GM12878 (cell line): ENCODE measurements around the gene MYBL2. TPM values are rescaled to one million over a fixed set of nuclear protein-coding genes. Genes with fewer than 3 reads are reported as not detected.

Experiments
- ATAC-seq: fragments of 200-7000 bp; cut with Tn5 transposase; 3 replicates; pipeline ENCODE4 v1.9.1; 2020; ENCODE audit warnings: mild to moderate bottlenecking, moderate library complexity
- BruUV-seq: library from RNA; stranded (reverse); fragments of 400-500 nt; replicated peaks from 2 replicates; lab custom pipeline; 2021; lab: Mats Ljungman, UMichigan
- CTCF ChIA-PET: fragments of 300-600 bp; sonication (Branson Sonifier 250); formaldehyde crosslinking; extraction: SDS; loops from one replicate; lab custom pipeline; 2021; ENCODE audit warnings: inconsistent platforms; lab: Yijun Ruan, JAX
- POLR2A ChIA-PET: fragments of 350-600 bp; formaldehyde crosslinking; extraction: SDS; loops from one replicate; lab custom pipeline; 2021; ENCODE audit warnings: inconsistent platforms; lab: Charles Lee
- RAD21 ChIA-PET: fragments of 300-600 bp; sonication (Branson Sonifier 250); formaldehyde crosslinking; loops from one replicate; lab custom pipeline; 2023; ENCODE audit warnings: antibody characterized with exemption; ENCODE audit not compliant: unreplicated experiment; lab: Charles Lee
- SMC1A ChIA-PET: fragments of 300-600 bp; sonication (Branson Sonifier 250); formaldehyde crosslinking; loops from one replicate; lab custom pipeline; 2023; ENCODE audit not compliant: unreplicated experiment, uncharacterized antibody; lab: Charles Lee
- DNase-seq: peaks from one replicate; pipeline ENCODE4 v3.0.0-alpha.2; 2011; ENCODE audit warnings: low read depth, low spot score
- FAIRE-seq: peaks from 3 replicates; lab custom pipeline; 2011; peaks lifted over from hg19 to GRCh38; lab: Jason Lieb, UNC
- H2AFZ ChIP-seq: 2 replicates; pipeline ENCODE4 v1.6.0; 2011; ENCODE audit warnings: low read depth, low read length, control low read depth; ENCODE audit not compliant: control insufficient read depth
- H3K27ac ChIP-seq: 2 replicates; pipeline ENCODE4 v1.5.1; 2011; ENCODE audit warnings: control low read depth; ENCODE audit not compliant: control insufficient read depth, insufficient read depth
- H3K27me3 ChIP-seq, 2 experiments: replicated peaks in 1 of 2; 2 replicates each; pipeline versions ENCODE4 v1.6.0 to v1.6.1; 2011; ENCODE audit warnings: low read length in 1 of 2; ENCODE audit not compliant: control insufficient read depth in 2 of 2, insufficient read depth in 2 of 2
- H3K36me3 ChIP-seq, 2 experiments: 2 replicates each; pipeline ENCODE4 v1.5.1; 2011; ENCODE audit warnings: low read length in 1 of 2; ENCODE audit not compliant: control insufficient read depth in 2 of 2, insufficient read depth in 2 of 2
- H3K4me1 ChIP-seq: 2 replicates; pipeline ENCODE4 v1.6.1; 2011; ENCODE audit warnings: mild to moderate bottlenecking, low read length, moderate library complexity, mixed read lengths; ENCODE audit not compliant: control insufficient read depth, insufficient read depth
- H3K4me2 ChIP-seq: 2 replicates; pipeline ENCODE4 v1.6.0; 2011; ENCODE audit warnings: control low read depth; ENCODE audit not compliant: control insufficient read depth, insufficient read depth
- H3K4me3 ChIP-seq: fragments of 200-600 bp; sonication (generic); 2 replicates; pipeline ENCODE4 v1.5.1; 2016
- H3K79me2 ChIP-seq: 2 replicates; pipeline ENCODE4 v1.6.0; 2011; ENCODE audit warnings: low read length; ENCODE audit not compliant: control insufficient read depth, insufficient read depth
- H3K9ac ChIP-seq: 2 replicates; pipeline ENCODE4 v1.8.0; 2011; ENCODE audit warnings: low read length, control low read depth, mixed read lengths; ENCODE audit not compliant: control insufficient read depth, insufficient read depth
- H3K9me3 ChIP-seq: replicated peaks from 3 replicates; pipeline ENCODE4 v1.5.1; 2011; ENCODE audit warnings: mild to moderate bottlenecking, low read length; ENCODE audit not compliant: control insufficient read depth, insufficient read depth
- H4K20me1 ChIP-seq: 2 replicates; pipeline ENCODE4 v1.6.0; 2011; ENCODE audit not compliant: control insufficient read depth, insufficient read depth
- BACH1 ChIP-seq: fragments of 450-650 bp; IDR thresholded peaks from 2 replicates; pipeline ENCODE4 v1.6.1; 2017; ENCODE audit warnings: mild to moderate bottlenecking, borderline replicate concordance
- CBX3 ChIP-seq: fragments of 200-600 bp; sonication (generic); IDR thresholded peaks from 2 replicates; pipeline ENCODE4 v1.6.1; 2016; ENCODE audit warnings: low read depth, borderline replicate concordance
- JUNB ChIP-seq: IDR thresholded peaks from 2 replicates; pipeline ENCODE4 v1.6.1; 2016; ENCODE audit warnings: antibody characterized with exemption, mild to moderate bottlenecking
- KDM1A ChIP-seq: fragments of 200-600 bp; sonication (generic); IDR thresholded peaks from 2 replicates; pipeline ENCODE4 v1.6.1; 2016; ENCODE audit warnings: borderline replicate concordance
- MTA3 ChIP-seq: IDR thresholded peaks from 2 replicates; pipeline ENCODE4 v1.6.1; 2012; ENCODE audit warnings: low read length, inconsistent platforms, borderline replicate concordance
- TAF1 ChIP-seq: IDR thresholded peaks from 2 replicates; pipeline ENCODE4 v1.6.1; 2011; ENCODE audit warnings: mild to moderate bottlenecking, low read depth, low read length, borderline replicate concordance
- WRNIP1 ChIP-seq: IDR thresholded peaks from 2 replicates; pipeline ENCODE4 v1.6.1; 2011; ENCODE audit warnings: low read depth, low read length, improper control_type of control experiment, borderline replicate concordance
- WGBS: methylation state at CpG from one replicate; pipeline ENCODE4 v1.1.6; 2016; ENCODE audit warnings: low lambda C conversion rate; ENCODE audit not compliant: insufficient replicate concordance, insufficient coverage; ENCODE audit errors: missing lambda C conversion rate; 5-methylcytosine and 5-hydroxymethylcytosine counted together
- in situ Hi-C: fragments of 300-500 bp; cut with MboI; formaldehyde crosslinking; loops from 9 replicates; pipeline ENCODE4 v1.14.3; 2018; ENCODE audit warnings: mixed read lengths
- intact Hi-C: fragments of 100-400 bp; cut with micrococcal nuclease; formaldehyde crosslinking; loops from one replicate; pipeline ENCODE4 v1.14.2; 2022; ENCODE audit not compliant: unreplicated experiment
- polyA plus RNA-seq, 11 experiments: library from polyadenylated mRNA; depleted of rRNA in 4 of 11; unstranded in 6 of 11; stranded (reverse) in 5 of 11; fragments of >200 nt; fragmentation: Nextera tagmentation in 4 of 11; fragmentation: Illumina TruSeq in 1 of 11; extraction: Ambion mirVana in 4 of 11; extraction: Trizol in 1 of 11; gene quantifications; 1 replicate in 1 of 11; 2 replicates in 10 of 11; pipeline versions ENCODE4 v1.2.1 to v1.2.3, GENCODE V29; 2011 to 2016; ENCODE audit warnings: inconsistent platforms in 2 of 11, missing spikeins in 2 of 11, low read depth in 1 of 11
- total RNA-seq, 4 experiments: library from RNA; depleted of rRNA in 3 of 4; stranded (reverse); fragments of >200 nt in 3 of 4; fragmentation: Illumina TruSeq in 1 of 4; extraction: Trizol in 1 of 4; gene quantifications; 2 replicates each; pipeline versions ENCODE4 v1.2.1 to v1.2.3, GENCODE V29; 2013 to 2021
- TF ChIP-seq, protein P1 (sequence below): IDR thresholded peaks from 2 replicates; pipeline ENCODE4 v1.6.1; 2012; ENCODE audit warnings: mild to moderate bottlenecking, low read depth, low read length
- TF ChIP-seq, protein P2 (sequence below): fragments of 450-650 bp; IDR thresholded peaks from 2 replicates; pipeline ENCODE4 v1.6.1; 2018; ENCODE audit warnings: mild to moderate bottlenecking, low read depth, moderate library complexity; ENCODE audit not compliant: partially characterized antibody
- TF ChIP-seq, protein P3 (sequence below): IDR thresholded peaks from 2 replicates; pipeline ENCODE4 v1.6.1; 2012; ENCODE audit warnings: low read depth, low read length, improper control_type of control experiment
- TF ChIP-seq, protein P4 (sequence below): fragments of 450-650 bp; IDR thresholded peaks from 2 replicates; pipeline ENCODE4 v1.6.1; 2017; ENCODE audit warnings: mild to moderate bottlenecking, moderate library complexity

Gene MYBL2
- total and polyA plus RNA-seq, 10 of the 15 experiments (the other 5 are each of a cell fraction or from before 2014, with no cell fraction given) = 4.5 to 213 (median 74.2) TPM

DNA sequence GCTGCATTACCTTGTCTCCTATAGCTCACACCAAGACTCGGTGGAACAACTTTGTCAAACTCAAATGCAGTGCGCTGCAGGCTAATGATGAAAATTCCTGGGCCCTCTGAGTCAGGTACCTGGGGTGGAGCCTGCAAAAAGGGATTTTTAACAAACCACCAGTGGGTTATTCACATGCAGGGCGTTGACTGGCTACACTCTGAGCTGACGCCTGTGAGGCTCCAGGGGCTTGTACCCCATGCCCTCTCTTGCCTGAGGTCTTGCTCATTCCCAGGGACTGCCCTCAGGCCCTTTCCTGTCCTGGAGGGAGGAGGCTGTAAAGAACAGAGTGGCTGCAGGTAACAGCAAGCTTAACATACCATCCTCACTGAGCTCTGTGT, 50.7 kb downstream of the MYBL2 start:
- in situ Hi-C loops (no loop called here), intact Hi-C loops (no loop called here)
- RAD21 ChIA-PET = interaction anchor here (1.2 kb wide), 1 partner anchor 19 kb away, joined by 3 read pairs; no protein-coding TSS in a partner anchor
- CTCF ChIA-PET = no interaction called here
- WGBS = 86% methylated on average over 4 of the region's 4 CpGs
- SMC1A ChIA-PET = interaction anchor here (0.6 to 2.5 kb wide), 5 partner anchors 10 to 43 kb away, joined by 3 to 10 read pairs (median 3); partner anchors contain the start of gene GTSF1L
- no peaks in the 10 kb centered on the region for H3K27me3 ChIP-seq
- no peak for FAIRE-seq
- peaks cover 9 to 24% of the 10 kb centered on the region in 2 experiments; a peak in 3 of 4 replicates for H3K36me3 ChIP-seq
- H3K4me3 ChIP-seq = no peak overlapping the region
- no peak for ATAC-seq
- POLR2A ChIA-PET = interaction anchor here (0.6 to 0.9 kb wide), 2 partner anchors 18 to 34 kb away, joined by 3 to 7 read pairs; no protein-coding TSS in a partner anchor
- H3K27ac ChIP-seq = no peak overlapping the region
- no peak overlapping the region for H3K4me2 ChIP-seq
- BruUV-seq = no TSS peak
- no peaks in the 10 kb centered on the region; the same call in 1 of the 3 replicates for H3K9me3 ChIP-seq
- no peak overlapping the region for H2AFZ ChIP-seq
- peaks cover 4% of the 10 kb centered on the region; the same call in 1 of the 2 replicates for H3K4me1 ChIP-seq
- no peak for DNase-seq
- no peaks in the 10 kb centered on the region for H4K20me1 ChIP-seq
- no peak overlapping the region for H3K9ac ChIP-seq
- no peaks in the 10 kb centered on the region for H3K79me2 ChIP-seq
- TF ChIP-seq JUNB (no peak), WRNIP1 (no peak), BACH1 (no peak), MTA3 (no peak), TAF1 (no peak), KDM1A (no peak), CBX3 (no peak)
- TF ChIP-seq, protein P1, sequence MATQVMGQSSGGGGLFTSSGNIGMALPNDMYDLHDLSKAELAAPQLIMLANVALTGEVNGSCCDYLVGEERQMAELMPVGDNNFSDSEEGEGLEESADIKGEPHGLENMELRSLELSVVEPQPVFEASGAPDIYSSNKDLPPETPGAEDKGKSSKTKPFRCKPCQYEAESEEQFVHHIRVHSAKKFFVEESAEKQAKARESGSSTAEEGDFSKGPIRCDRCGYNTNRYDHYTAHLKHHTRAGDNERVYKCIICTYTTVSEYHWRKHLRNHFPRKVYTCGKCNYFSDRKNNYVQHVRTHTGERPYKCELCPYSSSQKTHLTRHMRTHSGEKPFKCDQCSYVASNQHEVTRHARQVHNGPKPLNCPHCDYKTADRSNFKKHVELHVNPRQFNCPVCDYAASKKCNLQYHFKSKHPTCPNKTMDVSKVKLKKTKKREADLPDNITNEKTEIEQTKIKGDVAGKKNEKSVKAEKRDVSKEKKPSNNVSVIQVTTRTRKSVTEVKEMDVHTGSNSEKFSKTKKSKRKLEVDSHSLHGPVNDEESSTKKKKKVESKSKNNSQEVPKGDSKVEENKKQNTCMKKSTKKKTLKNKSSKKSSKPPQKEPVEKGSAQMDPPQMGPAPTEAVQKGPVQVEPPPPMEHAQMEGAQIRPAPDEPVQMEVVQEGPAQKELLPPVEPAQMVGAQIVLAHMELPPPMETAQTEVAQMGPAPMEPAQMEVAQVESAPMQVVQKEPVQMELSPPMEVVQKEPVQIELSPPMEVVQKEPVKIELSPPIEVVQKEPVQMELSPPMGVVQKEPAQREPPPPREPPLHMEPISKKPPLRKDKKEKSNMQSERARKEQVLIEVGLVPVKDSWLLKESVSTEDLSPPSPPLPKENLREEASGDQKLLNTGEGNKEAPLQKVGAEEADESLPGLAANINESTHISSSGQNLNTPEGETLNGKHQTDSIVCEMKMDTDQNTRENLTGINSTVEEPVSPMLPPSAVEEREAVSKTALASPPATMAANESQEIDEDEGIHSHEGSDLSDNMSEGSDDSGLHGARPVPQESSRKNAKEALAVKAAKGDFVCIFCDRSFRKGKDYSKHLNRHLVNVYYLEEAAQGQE = no peak
- TF ChIP-seq, protein P2, sequence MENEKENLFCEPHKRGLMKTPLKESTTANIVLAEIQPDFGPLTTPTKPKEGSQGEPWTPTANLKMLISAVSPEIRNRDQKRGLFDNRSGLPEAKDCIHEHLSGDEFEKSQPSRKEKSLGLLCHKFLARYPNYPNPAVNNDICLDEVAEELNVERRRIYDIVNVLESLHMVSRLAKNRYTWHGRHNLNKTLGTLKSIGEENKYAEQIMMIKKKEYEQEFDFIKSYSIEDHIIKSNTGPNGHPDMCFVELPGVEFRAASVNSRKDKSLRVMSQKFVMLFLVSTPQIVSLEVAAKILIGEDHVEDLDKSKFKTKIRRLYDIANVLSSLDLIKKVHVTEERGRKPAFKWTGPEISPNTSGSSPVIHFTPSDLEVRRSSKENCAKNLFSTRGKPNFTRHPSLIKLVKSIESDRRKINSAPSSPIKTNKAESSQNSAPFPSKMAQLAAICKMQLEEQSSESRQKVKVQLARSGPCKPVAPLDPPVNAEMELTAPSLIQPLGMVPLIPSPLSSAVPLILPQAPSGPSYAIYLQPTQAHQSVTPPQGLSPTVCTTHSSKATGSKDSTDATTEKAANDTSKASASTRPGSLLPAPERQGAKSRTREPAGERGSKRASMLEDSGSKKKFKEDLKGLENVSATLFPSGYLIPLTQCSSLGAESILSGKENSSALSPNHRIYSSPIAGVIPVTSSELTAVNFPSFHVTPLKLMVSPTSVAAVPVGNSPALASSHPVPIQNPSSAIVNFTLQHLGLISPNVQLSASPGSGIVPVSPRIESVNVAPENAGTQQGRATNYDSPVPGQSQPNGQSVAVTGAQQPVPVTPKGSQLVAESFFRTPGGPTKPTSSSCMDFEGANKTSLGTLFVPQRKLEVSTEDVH = no peak
- TF ChIP-seq, protein P3, sequence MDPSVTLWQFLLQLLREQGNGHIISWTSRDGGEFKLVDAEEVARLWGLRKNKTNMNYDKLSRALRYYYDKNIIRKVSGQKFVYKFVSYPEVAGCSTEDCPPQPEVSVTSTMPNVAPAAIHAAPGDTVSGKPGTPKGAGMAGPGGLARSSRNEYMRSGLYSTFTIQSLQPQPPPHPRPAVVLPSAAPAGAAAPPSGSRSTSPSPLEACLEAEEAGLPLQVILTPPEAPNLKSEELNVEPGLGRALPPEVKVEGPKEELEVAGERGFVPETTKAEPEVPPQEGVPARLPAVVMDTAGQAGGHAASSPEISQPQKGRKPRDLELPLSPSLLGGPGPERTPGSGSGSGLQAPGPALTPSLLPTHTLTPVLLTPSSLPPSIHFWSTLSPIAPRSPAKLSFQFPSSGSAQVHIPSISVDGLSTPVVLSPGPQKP = no peak
- TF ChIP-seq, protein P4, sequence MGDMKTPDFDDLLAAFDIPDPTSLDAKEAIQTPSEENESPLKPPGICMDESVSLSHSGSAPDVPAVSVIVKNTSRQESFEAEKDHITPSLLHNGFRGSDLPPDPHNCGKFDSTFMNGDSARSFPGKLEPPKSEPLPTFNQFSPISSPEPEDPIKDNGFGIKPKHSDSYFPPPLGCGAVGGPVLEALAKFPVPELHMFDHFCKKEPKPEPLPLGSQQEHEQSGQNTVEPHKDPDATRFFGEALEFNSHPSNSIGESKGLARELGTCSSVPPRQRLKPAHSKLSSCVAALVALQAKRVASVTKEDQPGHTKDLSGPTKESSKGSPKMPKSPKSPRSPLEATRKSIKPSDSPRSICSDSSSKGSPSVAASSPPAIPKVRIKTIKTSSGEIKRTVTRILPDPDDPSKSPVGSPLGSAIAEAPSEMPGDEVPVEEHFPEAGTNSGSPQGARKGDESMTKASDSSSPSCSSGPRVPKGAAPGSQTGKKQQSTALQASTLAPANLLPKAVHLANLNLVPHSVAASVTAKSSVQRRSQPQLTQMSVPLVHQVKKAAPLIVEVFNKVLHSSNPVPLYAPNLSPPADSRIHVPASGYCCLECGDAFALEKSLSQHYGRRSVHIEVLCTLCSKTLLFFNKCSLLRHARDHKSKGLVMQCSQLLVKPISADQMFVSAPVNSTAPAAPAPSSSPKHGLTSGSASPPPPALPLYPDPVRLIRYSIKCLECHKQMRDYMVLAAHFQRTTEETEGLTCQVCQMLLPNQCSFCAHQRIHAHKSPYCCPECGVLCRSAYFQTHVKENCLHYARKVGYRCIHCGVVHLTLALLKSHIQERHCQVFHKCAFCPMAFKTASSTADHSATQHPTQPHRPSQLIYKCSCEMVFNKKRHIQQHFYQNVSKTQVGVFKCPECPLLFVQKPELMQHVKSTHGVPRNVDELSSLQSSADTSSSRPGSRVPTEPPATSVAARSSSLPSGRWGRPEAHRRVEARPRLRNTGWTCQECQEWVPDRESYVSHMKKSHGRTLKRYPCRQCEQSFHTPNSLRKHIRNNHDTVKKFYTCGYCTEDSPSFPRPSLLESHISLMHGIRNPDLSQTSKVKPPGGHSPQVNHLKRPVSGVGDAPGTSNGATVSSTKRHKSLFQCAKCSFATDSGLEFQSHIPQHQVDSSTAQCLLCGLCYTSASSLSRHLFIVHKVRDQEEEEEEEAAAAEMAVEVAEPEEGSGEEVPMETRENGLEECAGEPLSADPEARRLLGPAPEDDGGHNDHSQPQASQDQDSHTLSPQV = no peak
- TF ChIP-seq, all 136 proteins: peak for 0
